HCT116 (cell line): ENCODE results near the gene SEPTIN2. TPM values are rescaled to one million over a fixed set of nuclear protein-coding genes. Genes with fewer than 3 reads are reported as not detected.

Source experiments
- ATAC-seq: fragments of 200-7000 bp; cut with Tn5 transposase; 2 replicates; pipeline ENCODE4 v1.9.1; 2020; ENCODE audit warnings: mild to moderate bottlenecking, moderate library complexity
- BruUV-seq: library from RNA; stranded (reverse); fragments of 400-500 nt; replicated peaks from 2 replicates; lab custom pipeline; 2021; lab: Mats Ljungman, UMichigan
- CTCF ChIA-PET: fragments of 300-600 bp; sonication (Branson Sonifier 250); formaldehyde crosslinking; loops from one replicate; lab custom pipeline; 2021; ENCODE audit warnings: antibody characterized with exemption; lab: Charles Lee
- POLR2A ChIA-PET: fragments of 300-600, 350-600 bp; sonication (Branson Sonifier 250); formaldehyde crosslinking; loops from one replicate; lab custom pipeline; 2021; ENCODE audit warnings: antibody characterized with exemption; lab: Charles Lee
- RAD21 ChIA-PET, 2 experiments: fragments of 300-600 bp; sonication (Branson Sonifier 250); formaldehyde crosslinking; loops; one replicate each; lab custom pipeline; 2023; ENCODE audit warnings: low total read pairs in 2 of 2; ENCODE audit not compliant: uncharacterized antibody in 2 of 2, unreplicated experiment in 2 of 2, low non-redundant PET in 1 of 2; lab: Charles Lee
- DNase-seq: peaks from one replicate; pipeline ENCODE4 v3.0.0-alpha.2; 2010; ENCODE audit warnings: low read depth, low spot score
- H2AFZ ChIP-seq: fragments of 200-600 bp; shearing (Covaris generic), sonication (generic); 2 replicates; pipeline ENCODE4 v1.6.1; 2017; ENCODE audit warnings: low read depth, mixed run types, mixed read lengths, antibody characterized with exemption, low read length; ENCODE audit not compliant: poor library complexity, severe bottlenecking
- H3K27ac ChIP-seq: 2 replicates; pipeline ENCODE4 v1.5.1; 2012; ENCODE audit warnings: low read depth, low read length
- H3K27me3 ChIP-seq: fragments of 200-600 bp; sonication (generic); 2 replicates; pipeline ENCODE4 v1.6.1; 2016; ENCODE audit warnings: mixed run types, low read length, mixed read lengths; ENCODE audit not compliant: insufficient read depth
- H3K36me3 ChIP-seq, 2 experiments: fragments of 200-500 bp in 1 of 2; fragments of 200-600 bp in 1 of 2; sonication (Bioruptor generic) in 1 of 2; sonication (generic) in 1 of 2; 2 replicates each; pipeline versions ENCODE4 v1.5.1 to v1.6.1; 2014 to 2016; ENCODE audit warnings: low read length in 2 of 2, inconsistent platforms in 1 of 2, mixed read lengths in 1 of 2, mixed run types in 1 of 2; ENCODE audit not compliant: insufficient read depth in 2 of 2, control insufficient read depth in 1 of 2
- H3K4me1 ChIP-seq, 2 experiments: fragments of 200-600 bp in 1 of 2; sonication (generic) in 1 of 2; 2 replicates each; pipeline versions ENCODE4 v1.5.1 to v1.6.1; 2012 to 2017; ENCODE audit warnings: low read length in 2 of 2, inconsistent platforms in 1 of 2, mild to moderate bottlenecking in 1 of 2, mixed read lengths in 1 of 2, mixed run types in 1 of 2, moderate library complexity in 1 of 2; ENCODE audit not compliant: insufficient read depth in 2 of 2, control insufficient read depth in 1 of 2
- H3K4me2 ChIP-seq: fragments of 200-600 bp; sonication (generic); 2 replicates; pipeline ENCODE4 v1.6.1; 2017; ENCODE audit warnings: mixed run types, low read length, mixed read lengths
- H3K4me3 ChIP-seq, 2 experiments: fragments of 200-600 bp in 1 of 2; sonication (generic) in 1 of 2; replicated peaks in 1 of 2; 2 replicates each; pipeline ENCODE4 v1.5.1; 2011 to 2016; ENCODE audit warnings: low read length in 2 of 2, control low read depth in 1 of 2, low read depth in 1 of 2, mild to moderate bottlenecking in 1 of 2, mixed read lengths in 1 of 2, mixed run types in 1 of 2
- H3K79me2 ChIP-seq: fragments of 200-600 bp; sonication (generic); 2 replicates; pipeline ENCODE4 v1.6.1; 2017; ENCODE audit warnings: mild to moderate bottlenecking, mixed run types, low read length, moderate library complexity, mixed read lengths; ENCODE audit not compliant: insufficient read depth
- H3K9ac ChIP-seq: fragments of 200-600 bp; sonication (generic); 2 replicates; pipeline ENCODE4 v1.6.1; 2016; ENCODE audit warnings: low read length, mixed read lengths
- H3K9me2 ChIP-seq: fragments of 200-600 bp; sonication (generic), shearing (Covaris generic); 2 replicates; pipeline ENCODE4 v1.6.1; 2017; ENCODE audit warnings: mixed run types, mild to moderate bottlenecking, moderate library complexity; ENCODE audit not compliant: insufficient read depth
- H3K9me3 ChIP-seq, 2 experiments: fragments of 200-500 bp in 1 of 2; fragments of 200-600 bp in 1 of 2; sonication (Bioruptor generic) in 1 of 2; sonication (generic) in 1 of 2; 2 replicates each; pipeline ENCODE4 v1.6.1; 2014 to 2017; ENCODE audit warnings: low read length in 2 of 2, mixed read lengths in 2 of 2, inconsistent platforms in 1 of 2, low read depth in 1 of 2, mild to moderate bottlenecking in 1 of 2, mixed run types in 1 of 2, moderate library complexity in 1 of 2; ENCODE audit not compliant: control insufficient read depth in 1 of 2, insufficient read depth in 1 of 2
- H4K20me1 ChIP-seq: fragments of 200-600 bp; sonication (generic), shearing (Covaris generic); 2 replicates; pipeline ENCODE4 v1.6.1; 2017; ENCODE audit warnings: mixed run types, mild to moderate bottlenecking, moderate library complexity; ENCODE audit not compliant: insufficient read depth
- JUND ChIP-seq: IDR thresholded peaks from 2 replicates; pipeline ENCODE4 v1.6.1; 2012
- POLR2AphosphoS5 ChIP-seq: IDR thresholded peaks from 2 replicates; pipeline ENCODE4 v1.6.1; 2011; ENCODE audit warnings: mild to moderate bottlenecking, low read depth, low read length, moderate library complexity
- SRF ChIP-seq: IDR thresholded peaks from 2 replicates; pipeline ENCODE4 v1.6.1; 2012; ENCODE audit warnings: low read depth
- ZBTB33 ChIP-seq: IDR thresholded peaks from 2 replicates; pipeline ENCODE4 v1.6.1; 2011; ENCODE audit warnings: mild to moderate bottlenecking, low read length, moderate library complexity; ENCODE audit not compliant: insufficient replicate concordance; ENCODE audit errors: extremely low read depth
- intact Hi-C: fragments of 100-400 bp; cut with micrococcal nuclease; formaldehyde crosslinking; loops from 2 replicates; pipeline ENCODE4 v1.10.0; 2022
- total RNA-seq: library from RNA; stranded (reverse); gene quantifications from one replicate; pipeline ENCODE4 v1.2.1, GENCODE V29; 2021; ENCODE audit not compliant: unreplicated experiment
- TF ChIP-seq, protein P1 (sequence below): IDR thresholded peaks from 2 replicates; pipeline ENCODE4 v1.6.1; 2012; ENCODE audit warnings: low read depth
- TF ChIP-seq, protein P2 (sequence below): IDR thresholded peaks from 2 replicates; pipeline ENCODE4 v1.6.1; 2012

SEPTIN2 gene
- total RNA-seq, 1 experiment from 2014 or later, result 317 TPM

DNA sequence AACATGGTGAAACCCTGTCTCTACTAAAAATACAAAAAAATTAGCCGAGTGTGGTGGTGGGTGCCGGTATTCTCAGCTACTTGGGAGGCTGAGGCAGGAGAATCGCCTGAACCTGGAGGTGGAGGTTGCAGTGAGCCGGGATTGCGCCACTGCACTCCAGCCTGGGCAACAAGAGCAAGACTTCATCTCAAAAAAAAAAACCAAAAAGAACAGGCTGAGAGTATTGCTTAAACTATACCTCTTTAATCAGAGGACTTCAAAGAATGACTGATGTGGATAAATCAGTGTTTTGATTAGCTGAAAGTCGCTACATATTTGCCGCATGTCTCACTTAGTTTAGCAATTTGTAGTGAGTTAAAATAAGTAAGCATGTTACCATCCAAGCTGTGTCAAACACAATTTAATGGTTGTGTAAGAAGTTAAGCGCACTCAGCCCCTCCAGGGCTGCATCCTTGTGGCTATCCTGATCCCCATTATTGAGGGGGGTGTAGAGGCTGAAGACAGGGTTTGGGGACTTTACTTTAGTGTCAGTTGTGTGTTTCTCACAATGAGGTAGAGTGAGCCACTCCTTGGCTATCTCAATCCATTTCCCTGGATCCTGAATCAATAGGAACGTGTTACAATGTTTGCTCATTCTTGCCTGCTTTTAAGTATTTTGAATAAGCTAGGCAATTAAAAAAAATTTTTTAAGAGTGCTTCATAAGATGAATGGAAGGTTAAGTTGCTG, 29.4 kb downstream of the SEPTIN2 start:
- Histone ChIP-seq H3K4me2 (no peak overlapping the region), H3K36me3 (peaks cover 76 to 83% of the 10 kb centered on the region in 2 experiments), H3K9me3 (no peaks in the 10 kb centered on the region), H4K20me1 (peaks cover 11% of the 10 kb centered on the region; the same call in 1 of the 2 replicates), H3K27me3 (no peaks in the 10 kb centered on the region), H3K4me3 (no peak overlapping the region), H3K27ac (no peak overlapping the region), H2AFZ (no peak overlapping the region)
- CTCF ChIA-PET, result no interaction called here
- TF ChIP-seq, protein P1, sequence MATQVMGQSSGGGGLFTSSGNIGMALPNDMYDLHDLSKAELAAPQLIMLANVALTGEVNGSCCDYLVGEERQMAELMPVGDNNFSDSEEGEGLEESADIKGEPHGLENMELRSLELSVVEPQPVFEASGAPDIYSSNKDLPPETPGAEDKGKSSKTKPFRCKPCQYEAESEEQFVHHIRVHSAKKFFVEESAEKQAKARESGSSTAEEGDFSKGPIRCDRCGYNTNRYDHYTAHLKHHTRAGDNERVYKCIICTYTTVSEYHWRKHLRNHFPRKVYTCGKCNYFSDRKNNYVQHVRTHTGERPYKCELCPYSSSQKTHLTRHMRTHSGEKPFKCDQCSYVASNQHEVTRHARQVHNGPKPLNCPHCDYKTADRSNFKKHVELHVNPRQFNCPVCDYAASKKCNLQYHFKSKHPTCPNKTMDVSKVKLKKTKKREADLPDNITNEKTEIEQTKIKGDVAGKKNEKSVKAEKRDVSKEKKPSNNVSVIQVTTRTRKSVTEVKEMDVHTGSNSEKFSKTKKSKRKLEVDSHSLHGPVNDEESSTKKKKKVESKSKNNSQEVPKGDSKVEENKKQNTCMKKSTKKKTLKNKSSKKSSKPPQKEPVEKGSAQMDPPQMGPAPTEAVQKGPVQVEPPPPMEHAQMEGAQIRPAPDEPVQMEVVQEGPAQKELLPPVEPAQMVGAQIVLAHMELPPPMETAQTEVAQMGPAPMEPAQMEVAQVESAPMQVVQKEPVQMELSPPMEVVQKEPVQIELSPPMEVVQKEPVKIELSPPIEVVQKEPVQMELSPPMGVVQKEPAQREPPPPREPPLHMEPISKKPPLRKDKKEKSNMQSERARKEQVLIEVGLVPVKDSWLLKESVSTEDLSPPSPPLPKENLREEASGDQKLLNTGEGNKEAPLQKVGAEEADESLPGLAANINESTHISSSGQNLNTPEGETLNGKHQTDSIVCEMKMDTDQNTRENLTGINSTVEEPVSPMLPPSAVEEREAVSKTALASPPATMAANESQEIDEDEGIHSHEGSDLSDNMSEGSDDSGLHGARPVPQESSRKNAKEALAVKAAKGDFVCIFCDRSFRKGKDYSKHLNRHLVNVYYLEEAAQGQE, result no peak
- TF ChIP-seq POLR2AphosphoS5, result no peak
- TF ChIP-seq, protein P2, sequence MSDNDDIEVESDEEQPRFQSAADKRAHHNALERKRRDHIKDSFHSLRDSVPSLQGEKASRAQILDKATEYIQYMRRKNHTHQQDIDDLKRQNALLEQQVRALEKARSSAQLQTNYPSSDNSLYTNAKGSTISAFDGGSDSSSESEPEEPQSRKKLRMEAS, result no peak
- TF ChIP-seq JUND, result no peak
- TF ChIP-seq SRF, result no peak
- no peak for TF ChIP-seq ZBTB33
- TF ChIP-seq, all 23 proteins: peak for 0
- no peak overlapping the region for H3K9ac ChIP-seq
- intact Hi-C loops, result no loop called here
- H3K4me1 ChIP-seq, result no peaks in the 10 kb centered on the region
- DNase-seq, result no peak
- ATAC-seq, result no peak
- H3K9me2 ChIP-seq, result no peaks in the 10 kb centered on the region
- H3K79me2 ChIP-seq, result peaks cover 32% of the 10 kb centered on the region
- RAD21 ChIA-PET, result no interaction called here
- no TSS peak for BruUV-seq
- POLR2A ChIA-PET, result no interaction called here
